Measurements from ENCODE around the gene PSME2. TPM values are rescaled to one million over a fixed set of nuclear protein-coding genes. Genes with fewer than 3 reads are reported as not detected.

Gene PSME2
- total and polyA plus RNA-seq, 9 of the 15 experiments (the other 6 are each of a cell fraction or from before 2014, with no cell fraction given), result 111 to 579 (median 159) TPM

DNA sequence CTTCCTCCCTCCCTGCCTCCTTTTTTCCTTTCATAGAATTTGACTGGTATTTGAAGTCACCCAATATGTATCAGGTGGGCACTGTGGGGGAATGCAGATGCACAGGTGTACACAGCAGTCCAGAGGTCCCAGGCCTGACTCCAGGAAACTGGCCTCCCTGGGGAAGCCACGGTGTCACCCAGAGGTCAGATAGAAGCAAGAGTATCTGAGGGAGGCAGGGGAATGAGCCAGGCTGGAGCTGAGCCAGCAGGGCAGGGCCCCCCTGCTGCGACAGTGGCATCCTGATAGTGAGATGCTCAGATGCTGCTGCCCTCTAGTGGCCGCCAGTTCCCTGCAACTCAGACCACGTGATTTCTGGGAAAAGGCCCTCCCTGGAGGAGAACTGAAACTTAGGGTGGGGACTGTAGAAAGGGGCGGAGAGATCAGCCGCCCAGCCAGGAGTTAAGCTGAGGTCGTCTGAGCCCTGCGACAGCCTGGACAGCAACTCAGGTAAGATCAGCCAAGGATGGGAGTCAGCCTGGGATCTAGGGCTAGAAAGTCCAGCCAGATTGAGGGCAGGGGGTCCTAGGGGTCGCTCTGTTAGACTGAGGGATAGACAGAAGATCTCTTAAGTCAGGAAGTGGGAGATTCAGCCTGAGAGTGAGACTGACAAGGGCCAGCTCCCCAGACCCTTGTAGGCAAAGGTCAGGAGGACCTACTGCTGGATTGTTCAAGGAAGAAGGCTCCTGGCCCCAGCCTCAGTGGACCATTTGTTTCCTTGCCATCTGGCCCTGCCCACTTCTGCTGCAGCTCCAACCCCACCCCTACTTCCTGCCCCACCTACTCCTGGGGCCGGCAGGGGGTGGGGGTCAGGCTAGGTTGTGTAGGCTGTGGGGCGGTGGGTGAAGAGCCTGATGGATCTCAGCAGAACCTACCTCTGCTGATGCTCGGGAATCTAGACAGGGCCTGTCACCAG, 14.7 kb upstream of the PSME2 start, which contains the start of gene IRF9 (continued):
- 0 out of 2 replicates have a peak, but pooled peaks have one; percentile 3 for TF ChIP-seq OTX1 (CRISPR knock-in tag; IDR thresholded peaks at IDR 0.05)
- TF ChIP-seq, protein P1, sequence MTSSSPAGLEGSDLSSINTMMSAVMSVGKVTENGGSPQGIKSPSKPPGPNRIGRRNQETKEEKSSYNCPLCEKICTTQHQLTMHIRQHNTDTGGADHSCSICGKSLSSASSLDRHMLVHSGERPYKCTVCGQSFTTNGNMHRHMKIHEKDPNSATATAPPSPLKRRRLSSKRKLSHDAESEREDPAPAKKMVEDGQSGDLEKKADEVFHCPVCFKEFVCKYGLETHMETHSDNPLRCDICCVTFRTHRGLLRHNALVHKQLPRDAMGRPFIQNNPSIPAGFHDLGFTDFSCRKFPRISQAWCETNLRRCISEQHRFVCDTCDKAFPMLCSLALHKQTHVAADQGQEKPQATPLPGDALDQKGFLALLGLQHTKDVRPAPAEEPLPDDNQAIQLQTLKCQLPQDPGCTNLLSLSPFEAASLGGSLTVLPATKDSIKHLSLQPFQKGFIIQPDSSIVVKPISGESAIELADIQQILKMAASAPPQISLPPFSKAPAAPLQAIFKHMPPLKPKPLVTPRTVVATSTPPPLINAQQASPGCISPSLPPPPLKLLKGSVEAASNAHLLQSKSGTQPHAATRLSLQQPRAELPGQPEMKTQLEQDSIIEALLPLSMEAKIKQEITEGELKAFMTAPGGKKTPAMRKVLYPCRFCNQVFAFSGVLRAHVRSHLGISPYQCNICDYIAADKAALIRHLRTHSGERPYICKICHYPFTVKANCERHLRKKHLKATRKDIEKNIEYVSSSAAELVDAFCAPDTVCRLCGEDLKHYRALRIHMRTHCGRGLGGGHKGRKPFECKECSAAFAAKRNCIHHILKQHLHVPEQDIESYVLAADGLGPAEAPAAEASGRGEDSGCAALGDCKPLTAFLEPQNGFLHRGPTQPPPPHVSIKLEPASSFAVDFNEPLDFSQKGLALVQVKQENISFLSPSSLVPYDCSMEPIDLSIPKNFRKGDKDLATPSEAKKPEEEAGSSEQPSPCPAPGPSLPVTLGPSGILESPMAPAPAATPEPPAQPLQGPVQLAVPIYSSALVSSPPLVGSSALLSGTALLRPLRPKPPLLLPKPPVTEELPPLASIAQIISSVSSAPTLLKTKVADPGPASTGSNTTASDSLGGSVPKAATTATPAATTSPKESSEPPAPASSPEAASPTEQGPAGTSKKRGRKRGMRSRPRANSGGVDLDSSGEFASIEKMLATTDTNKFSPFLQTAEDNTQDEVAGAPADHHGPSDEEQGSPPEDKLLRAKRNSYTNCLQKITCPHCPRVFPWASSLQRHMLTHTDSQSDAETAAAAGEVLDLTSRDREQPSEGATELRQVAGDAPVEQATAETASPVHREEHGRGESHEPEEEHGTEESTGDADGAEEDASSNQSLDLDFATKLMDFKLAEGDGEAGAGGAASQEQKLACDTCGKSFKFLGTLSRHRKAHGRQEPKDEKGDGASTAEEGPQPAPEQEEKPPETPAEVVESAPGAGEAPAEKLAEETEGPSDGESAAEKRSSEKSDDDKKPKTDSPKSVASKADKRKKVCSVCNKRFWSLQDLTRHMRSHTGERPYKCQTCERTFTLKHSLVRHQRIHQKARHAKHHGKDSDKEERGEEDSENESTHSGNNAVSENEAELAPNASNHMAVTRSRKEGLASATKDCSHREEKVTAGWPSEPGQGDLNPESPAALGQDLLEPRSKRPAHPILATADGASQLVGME (CRISPR knock-in tag; IDR thresholded peaks at IDR 0.05), result no peak
- TF ChIP-seq SMARCA4 (IDR thresholded peaks at IDR 0.05), result 0 out of 2 replicates have a peak, but pooled peaks have one; percentile 29
- TF ChIP-seq PHF8 (IDR thresholded peaks at IDR 0.05; ENCODE audit: borderline replicate concordance, low read length), result peak; percentile 50; the same call in 1 of the 2 replicates
- TF ChIP-seq TCF7 (IDR thresholded peaks at IDR 0.05; ENCODE audit: borderline replicate concordance), result no peak
- no peak for TF ChIP-seq TCFL5 (CRISPR knock-in tag; conservative IDR thresholded peaks at IDR 0.05)
- TF ChIP-seq GABPB2 (CRISPR knock-in tag; conservative IDR thresholded peaks at IDR 0.05), result no peak
- no peak for TF ChIP-seq ASH1L (IDR thresholded peaks at IDR 0.05; ENCODE audit: borderline replicate concordance, low read depth, partially characterized antibody)
- TF ChIP-seq, protein P2, sequence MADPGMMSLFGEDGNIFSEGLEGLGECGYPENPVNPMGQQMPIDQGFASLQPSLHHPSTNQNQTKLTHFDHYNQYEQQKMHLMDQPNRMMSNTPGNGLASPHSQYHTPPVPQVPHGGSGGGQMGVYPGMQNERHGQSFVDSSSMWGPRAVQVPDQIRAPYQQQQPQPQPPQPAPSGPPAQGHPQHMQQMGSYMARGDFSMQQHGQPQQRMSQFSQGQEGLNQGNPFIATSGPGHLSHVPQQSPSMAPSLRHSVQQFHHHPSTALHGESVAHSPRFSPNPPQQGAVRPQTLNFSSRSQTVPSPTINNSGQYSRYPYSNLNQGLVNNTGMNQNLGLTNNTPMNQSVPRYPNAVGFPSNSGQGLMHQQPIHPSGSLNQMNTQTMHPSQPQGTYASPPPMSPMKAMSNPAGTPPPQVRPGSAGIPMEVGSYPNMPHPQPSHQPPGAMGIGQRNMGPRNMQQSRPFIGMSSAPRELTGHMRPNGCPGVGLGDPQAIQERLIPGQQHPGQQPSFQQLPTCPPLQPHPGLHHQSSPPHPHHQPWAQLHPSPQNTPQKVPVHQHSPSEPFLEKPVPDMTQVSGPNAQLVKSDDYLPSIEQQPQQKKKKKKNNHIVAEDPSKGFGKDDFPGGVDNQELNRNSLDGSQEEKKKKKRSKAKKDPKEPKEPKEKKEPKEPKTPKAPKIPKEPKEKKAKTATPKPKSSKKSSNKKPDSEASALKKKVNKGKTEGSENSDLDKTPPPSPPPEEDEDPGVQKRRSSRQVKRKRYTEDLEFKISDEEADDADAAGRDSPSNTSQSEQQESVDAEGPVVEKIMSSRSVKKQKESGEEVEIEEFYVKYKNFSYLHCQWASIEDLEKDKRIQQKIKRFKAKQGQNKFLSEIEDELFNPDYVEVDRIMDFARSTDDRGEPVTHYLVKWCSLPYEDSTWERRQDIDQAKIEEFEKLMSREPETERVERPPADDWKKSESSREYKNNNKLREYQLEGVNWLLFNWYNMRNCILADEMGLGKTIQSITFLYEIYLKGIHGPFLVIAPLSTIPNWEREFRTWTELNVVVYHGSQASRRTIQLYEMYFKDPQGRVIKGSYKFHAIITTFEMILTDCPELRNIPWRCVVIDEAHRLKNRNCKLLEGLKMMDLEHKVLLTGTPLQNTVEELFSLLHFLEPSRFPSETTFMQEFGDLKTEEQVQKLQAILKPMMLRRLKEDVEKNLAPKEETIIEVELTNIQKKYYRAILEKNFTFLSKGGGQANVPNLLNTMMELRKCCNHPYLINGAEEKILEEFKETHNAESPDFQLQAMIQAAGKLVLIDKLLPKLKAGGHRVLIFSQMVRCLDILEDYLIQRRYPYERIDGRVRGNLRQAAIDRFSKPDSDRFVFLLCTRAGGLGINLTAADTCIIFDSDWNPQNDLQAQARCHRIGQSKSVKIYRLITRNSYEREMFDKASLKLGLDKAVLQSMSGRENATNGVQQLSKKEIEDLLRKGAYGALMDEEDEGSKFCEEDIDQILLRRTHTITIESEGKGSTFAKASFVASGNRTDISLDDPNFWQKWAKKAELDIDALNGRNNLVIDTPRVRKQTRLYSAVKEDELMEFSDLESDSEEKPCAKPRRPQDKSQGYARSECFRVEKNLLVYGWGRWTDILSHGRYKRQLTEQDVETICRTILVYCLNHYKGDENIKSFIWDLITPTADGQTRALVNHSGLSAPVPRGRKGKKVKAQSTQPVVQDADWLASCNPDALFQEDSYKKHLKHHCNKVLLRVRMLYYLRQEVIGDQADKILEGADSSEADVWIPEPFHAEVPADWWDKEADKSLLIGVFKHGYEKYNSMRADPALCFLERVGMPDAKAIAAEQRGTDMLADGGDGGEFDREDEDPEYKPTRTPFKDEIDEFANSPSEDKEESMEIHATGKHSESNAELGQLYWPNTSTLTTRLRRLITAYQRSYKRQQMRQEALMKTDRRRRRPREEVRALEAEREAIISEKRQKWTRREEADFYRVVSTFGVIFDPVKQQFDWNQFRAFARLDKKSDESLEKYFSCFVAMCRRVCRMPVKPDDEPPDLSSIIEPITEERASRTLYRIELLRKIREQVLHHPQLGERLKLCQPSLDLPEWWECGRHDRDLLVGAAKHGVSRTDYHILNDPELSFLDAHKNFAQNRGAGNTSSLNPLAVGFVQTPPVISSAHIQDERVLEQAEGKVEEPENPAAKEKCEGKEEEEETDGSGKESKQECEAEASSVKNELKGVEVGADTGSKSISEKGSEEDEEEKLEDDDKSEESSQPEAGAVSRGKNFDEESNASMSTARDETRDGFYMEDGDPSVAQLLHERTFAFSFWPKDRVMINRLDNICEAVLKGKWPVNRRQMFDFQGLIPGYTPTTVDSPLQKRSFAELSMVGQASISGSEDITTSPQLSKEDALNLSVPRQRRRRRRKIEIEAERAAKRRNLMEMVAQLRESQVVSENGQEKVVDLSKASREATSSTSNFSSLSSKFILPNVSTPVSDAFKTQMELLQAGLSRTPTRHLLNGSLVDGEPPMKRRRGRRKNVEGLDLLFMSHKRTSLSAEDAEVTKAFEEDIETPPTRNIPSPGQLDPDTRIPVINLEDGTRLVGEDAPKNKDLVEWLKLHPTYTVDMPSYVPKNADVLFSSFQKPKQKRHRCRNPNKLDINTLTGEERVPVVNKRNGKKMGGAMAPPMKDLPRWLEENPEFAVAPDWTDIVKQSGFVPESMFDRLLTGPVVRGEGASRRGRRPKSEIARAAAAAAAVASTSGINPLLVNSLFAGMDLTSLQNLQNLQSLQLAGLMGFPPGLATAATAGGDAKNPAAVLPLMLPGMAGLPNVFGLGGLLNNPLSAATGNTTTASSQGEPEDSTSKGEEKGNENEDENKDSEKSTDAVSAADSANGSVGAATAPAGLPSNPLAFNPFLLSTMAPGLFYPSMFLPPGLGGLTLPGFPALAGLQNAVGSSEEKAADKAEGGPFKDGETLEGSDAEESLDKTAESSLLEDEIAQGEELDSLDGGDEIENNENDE (IDR thresholded peaks at IDR 0.05; ENCODE audit: low read depth, low read length), result no peak

Data from K562 (cell line).